ENCODE data around the gene VENTX. TPM values are rescaled to one million over a fixed set of nuclear protein-coding genes. Genes with fewer than 3 reads are reported as not detected.
A peak's percentile ranks its signal among the peaks of the same experiment; 100 is the strongest.

VENTX gene
- total RNA-seq, 1 experiment from 2014 or later: 28.0 TPM

DNA sequence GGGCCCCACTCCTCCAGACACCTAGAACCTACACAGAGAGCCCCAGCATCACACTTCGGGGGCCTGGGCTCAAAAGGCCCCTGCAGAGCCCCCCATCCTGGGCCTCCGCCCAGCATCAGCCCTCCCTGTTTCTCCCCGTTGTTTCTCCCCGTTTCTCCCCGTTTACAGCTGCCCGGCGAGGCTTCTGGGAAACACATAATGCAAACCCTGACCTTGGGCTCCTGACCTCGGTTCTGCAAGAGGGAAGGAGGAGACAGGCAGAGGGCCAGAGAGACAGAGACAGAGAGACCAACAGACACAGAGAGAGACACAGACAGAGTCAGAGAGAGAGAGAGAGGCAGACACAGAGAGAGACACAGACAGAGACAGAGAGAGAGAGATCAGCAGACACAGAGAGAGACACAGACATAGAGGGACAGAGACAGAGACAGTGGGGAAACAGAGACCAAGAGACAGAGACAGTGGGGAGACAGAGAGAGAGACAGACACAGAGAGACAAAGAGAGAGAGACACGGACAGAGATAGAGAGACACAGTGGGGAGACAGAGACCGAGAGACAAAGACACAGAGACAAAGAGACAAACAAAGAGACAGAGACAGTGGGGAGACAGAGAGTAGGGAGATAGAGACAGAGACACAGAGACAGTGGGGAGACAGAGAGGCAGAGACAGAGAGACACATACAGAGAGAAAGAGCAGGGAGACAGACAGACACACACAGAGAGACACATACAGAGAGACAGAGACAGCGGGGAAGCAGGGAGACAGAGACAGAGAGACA is 12.5 kb downstream of the VENTX start:
- no peaks in the 10 kb centered on the region for H3K36me3 Mint-ChIP-seq
- no peaks in the 10 kb centered on the region for H3K27me3 Mint-ChIP-seq (ENCODE audit: low read depth)
- ChIA-PET POLR2A (no interaction called here), CTCF (no interaction called here)
- TF ChIP-seq SMAD3 (CRISPR knock-in tag; IDR thresholded peaks at IDR 0.05; ENCODE audit: borderline replicate concordance) (no peak), ATF1 (CRISPR knock-in tag; IDR thresholded peaks at IDR 0.05) (no peak)
- TF ChIP-seq, protein P1, sequence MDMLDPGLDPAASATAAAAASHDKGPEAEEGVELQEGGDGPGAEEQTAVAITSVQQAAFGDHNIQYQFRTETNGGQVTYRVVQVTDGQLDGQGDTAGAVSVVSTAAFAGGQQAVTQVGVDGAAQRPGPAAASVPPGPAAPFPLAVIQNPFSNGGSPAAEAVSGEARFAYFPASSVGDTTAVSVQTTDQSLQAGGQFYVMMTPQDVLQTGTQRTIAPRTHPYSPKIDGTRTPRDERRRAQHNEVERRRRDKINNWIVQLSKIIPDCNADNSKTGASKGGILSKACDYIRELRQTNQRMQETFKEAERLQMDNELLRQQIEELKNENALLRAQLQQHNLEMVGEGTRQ (CRISPR knock-in tag; IDR thresholded peaks at IDR 0.05): no peak
- TF ChIP-seq, protein P2, sequence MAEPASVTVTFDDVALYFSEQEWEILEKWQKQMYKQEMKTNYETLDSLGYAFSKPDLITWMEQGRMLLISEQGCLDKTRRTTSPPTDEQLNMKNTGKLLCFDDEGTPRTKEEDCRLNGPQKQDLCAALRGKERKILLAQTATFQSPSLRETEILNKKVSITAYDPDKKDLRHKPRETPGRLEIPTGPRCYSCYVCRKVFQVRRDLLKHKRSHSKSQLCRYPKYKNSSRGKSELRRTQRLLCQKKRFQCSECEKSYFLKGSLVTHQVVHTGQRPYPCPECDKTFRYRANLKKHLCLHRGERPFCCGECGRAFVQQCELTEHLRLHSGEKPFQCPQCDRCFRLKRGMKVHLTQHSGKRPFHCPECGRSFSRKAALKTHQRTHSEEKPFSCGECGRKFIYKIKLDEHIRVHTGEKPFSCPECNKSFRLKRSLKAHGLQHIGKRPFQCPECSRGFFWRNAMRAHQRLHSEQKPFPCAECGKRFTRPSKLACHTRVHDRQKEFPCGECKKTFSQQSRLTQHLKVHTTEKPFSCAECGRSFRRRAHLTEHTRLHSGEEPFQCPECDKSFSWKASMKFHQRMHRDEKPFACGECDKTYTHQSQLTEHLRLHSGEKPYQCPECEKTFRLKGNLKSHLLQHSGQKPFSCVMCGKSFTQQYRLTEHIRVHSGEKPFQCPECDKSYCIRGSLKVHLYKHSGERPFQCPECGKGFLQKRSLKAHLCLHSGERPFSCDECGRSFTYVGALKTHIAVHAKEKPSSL (CRISPR knock-in tag; conservative IDR thresholded peaks at IDR 0.05): no peak
- H3K4me1 Mint-ChIP-seq: peaks cover 16% of the 10 kb centered on the region
- H3K27ac Mint-ChIP-seq: peak overlapping the region; percentile 8; the same call in 1 of the 2 replicates
- ATAC-seq (no peak), DNase-seq (ENCODE audit: low spot score) (no peak)
- H3K9me3 Mint-ChIP-seq: no peaks in the 10 kb centered on the region
- H3K4me3 Mint-ChIP-seq: no peak overlapping the region

DNA sequence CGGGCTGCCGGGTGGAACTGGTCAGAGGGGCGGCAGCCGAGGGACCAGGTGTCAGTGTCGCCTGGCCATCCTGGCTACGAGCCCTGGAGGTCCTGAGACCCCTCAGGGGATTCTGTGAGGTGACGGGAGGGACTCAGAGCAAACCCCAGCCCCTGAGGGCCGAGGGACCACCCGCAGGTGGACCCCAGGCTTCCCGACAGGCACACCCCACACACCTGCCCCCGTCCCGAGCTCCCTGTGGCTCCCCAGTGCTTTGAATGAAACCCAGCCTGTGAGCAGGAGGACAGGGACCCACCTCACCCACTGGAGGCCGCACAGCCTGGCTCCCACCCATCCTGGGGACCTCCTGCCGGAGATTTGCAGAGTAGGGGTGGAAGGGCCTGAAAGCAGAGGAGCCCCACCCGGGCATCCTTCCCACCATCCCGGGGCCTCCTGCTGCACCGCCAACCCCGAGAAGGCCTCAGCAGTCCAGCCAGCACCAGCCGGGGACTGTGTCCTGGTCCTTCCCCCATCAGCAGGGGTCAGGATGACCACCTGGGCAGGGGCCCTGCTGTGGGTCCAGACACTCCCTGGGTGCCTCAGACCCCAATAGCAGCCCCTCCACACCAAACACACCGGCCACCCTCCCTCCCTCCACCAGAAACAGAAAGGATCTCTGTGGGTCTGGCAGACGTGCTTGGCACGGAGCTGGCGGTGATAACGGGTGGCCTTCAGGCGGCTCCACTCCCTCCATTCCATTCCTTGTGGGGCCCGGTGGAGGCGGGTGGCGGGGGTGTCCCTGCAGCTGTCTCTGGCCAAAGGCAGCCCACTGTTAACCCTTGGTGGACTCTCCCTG is 13.9 kb downstream of the VENTX start:
- TF ChIP-seq, protein P3, sequence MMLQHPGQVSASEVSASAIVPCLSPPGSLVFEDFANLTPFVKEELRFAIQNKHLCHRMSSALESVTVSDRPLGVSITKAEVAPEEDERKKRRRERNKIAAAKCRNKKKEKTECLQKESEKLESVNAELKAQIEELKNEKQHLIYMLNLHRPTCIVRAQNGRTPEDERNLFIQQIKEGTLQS (CRISPR knock-in tag; conservative IDR thresholded peaks at IDR 0.05): no peak
- no peak for TF ChIP-seq MYBL2 (CRISPR knock-in tag; IDR thresholded peaks at IDR 0.05)
- TF ChIP-seq, protein P1 (CRISPR knock-in tag; IDR thresholded peaks at IDR 0.05): no peak
- H3K27ac Mint-ChIP-seq: peak overlapping the region; percentile 76; the same call in 1 of the 2 replicates
- no peak overlapping the region for H3K4me3 Mint-ChIP-seq
- POLR2A ChIA-PET: no interaction called here
- peaks cover 10% of the 10 kb centered on the region for H3K4me1 Mint-ChIP-seq
- CTCF ChIA-PET: no interaction called here
- DNase-seq (ENCODE audit: low spot score) (no peak), ATAC-seq (no peak)
- H3K27me3 Mint-ChIP-seq (ENCODE audit: low read depth): no peaks in the 10 kb centered on the region; the same call in 1 of the 2 replicates
- H3K36me3 Mint-ChIP-seq: no peaks in the 10 kb centered on the region
- no peaks in the 10 kb centered on the region for H3K9me3 Mint-ChIP-seq

DNA sequence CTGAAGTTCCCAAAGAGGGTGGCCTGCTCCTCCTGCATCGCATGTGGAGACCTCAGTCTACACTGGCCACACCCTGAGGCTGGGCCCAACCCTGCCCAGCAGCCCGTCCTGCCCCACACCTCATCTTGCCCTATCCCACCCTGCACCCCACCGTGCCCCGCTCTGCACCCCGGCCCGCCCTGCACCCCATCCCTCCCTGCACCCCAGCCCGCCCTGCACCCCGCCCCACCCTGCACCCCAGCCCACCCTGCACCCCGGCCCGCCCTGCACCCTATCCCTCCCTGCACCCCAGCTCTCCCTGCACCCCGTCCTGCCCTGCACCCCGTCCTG is 14.5 kb downstream of the VENTX start:
- ATAC-seq (no peak), DNase-seq (ENCODE audit: low spot score) (no peak)
- no peak overlapping the region for H3K4me3 Mint-ChIP-seq
- H3K36me3 Mint-ChIP-seq: no peaks in the 10 kb centered on the region
- POLR2A ChIA-PET: no interaction called here
- no peaks in the 10 kb centered on the region; the same call in 1 of the 2 replicates for H3K27me3 Mint-ChIP-seq (ENCODE audit: low read depth)
- peaks cover 10% of the 10 kb centered on the region for H3K4me1 Mint-ChIP-seq
- CTCF ChIA-PET: no interaction called here
- H3K9me3 Mint-ChIP-seq: no peaks in the 10 kb centered on the region
- H3K27ac Mint-ChIP-seq: no peak overlapping the region
- TF ChIP-seq, protein P4, sequence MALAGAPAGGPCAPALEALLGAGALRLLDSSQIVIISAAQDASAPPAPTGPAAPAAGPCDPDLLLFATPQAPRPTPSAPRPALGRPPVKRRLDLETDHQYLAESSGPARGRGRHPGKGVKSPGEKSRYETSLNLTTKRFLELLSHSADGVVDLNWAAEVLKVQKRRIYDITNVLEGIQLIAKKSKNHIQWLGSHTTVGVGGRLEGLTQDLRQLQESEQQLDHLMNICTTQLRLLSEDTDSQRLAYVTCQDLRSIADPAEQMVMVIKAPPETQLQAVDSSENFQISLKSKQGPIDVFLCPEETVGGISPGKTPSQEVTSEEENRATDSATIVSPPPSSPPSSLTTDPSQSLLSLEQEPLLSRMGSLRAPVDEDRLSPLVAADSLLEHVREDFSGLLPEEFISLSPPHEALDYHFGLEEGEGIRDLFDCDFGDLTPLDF (CRISPR knock-in tag; IDR thresholded peaks at IDR 0.05): no peak
- TF ChIP-seq, protein P5, sequence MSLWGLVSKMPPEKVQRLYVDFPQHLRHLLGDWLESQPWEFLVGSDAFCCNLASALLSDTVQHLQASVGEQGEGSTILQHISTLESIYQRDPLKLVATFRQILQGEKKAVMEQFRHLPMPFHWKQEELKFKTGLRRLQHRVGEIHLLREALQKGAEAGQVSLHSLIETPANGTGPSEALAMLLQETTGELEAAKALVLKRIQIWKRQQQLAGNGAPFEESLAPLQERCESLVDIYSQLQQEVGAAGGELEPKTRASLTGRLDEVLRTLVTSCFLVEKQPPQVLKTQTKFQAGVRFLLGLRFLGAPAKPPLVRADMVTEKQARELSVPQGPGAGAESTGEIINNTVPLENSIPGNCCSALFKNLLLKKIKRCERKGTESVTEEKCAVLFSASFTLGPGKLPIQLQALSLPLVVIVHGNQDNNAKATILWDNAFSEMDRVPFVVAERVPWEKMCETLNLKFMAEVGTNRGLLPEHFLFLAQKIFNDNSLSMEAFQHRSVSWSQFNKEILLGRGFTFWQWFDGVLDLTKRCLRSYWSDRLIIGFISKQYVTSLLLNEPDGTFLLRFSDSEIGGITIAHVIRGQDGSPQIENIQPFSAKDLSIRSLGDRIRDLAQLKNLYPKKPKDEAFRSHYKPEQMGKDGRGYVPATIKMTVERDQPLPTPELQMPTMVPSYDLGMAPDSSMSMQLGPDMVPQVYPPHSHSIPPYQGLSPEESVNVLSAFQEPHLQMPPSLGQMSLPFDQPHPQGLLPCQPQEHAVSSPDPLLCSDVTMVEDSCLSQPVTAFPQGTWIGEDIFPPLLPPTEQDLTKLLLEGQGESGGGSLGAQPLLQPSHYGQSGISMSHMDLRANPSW (CRISPR knock-in tag; conservative IDR thresholded peaks at IDR 0.05; ENCODE audit: low read depth): no peak
- TF ChIP-seq, protein P6, sequence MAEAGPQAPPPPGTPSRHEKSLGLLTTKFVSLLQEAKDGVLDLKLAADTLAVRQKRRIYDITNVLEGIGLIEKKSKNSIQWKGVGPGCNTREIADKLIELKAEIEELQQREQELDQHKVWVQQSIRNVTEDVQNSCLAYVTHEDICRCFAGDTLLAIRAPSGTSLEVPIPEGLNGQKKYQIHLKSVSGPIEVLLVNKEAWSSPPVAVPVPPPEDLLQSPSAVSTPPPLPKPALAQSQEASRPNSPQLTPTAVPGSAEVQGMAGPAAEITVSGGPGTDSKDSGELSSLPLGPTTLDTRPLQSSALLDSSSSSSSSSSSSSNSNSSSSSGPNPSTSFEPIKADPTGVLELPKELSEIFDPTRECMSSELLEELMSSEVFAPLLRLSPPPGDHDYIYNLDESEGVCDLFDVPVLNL (CRISPR knock-in tag; IDR thresholded peaks at IDR 0.05; ENCODE audit: borderline replicate concordance, low read depth): no peak
- no peak for TF ChIP-seq GABPB1 (CRISPR knock-in tag; IDR thresholded peaks at IDR 0.05)
- no peak for TF ChIP-seq ZNF423 (CRISPR knock-in tag; IDR thresholded peaks at IDR 0.05)
- no peak for TF ChIP-seq FOXP1 (CRISPR knock-in tag; IDR thresholded peaks at IDR 0.05; ENCODE audit: borderline replicate concordance)
- TF ChIP-seq, protein P7, sequence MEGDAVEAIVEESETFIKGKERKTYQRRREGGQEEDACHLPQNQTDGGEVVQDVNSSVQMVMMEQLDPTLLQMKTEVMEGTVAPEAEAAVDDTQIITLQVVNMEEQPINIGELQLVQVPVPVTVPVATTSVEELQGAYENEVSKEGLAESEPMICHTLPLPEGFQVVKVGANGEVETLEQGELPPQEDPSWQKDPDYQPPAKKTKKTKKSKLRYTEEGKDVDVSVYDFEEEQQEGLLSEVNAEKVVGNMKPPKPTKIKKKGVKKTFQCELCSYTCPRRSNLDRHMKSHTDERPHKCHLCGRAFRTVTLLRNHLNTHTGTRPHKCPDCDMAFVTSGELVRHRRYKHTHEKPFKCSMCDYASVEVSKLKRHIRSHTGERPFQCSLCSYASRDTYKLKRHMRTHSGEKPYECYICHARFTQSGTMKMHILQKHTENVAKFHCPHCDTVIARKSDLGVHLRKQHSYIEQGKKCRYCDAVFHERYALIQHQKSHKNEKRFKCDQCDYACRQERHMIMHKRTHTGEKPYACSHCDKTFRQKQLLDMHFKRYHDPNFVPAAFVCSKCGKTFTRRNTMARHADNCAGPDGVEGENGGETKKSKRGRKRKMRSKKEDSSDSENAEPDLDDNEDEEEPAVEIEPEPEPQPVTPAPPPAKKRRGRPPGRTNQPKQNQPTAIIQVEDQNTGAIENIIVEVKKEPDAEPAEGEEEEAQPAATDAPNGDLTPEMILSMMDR (IDR thresholded peaks at IDR 0.05): no peak
- TF ChIP-seq TP53 (CRISPR knock-in tag; IDR thresholded peaks at IDR 0.05): no peak
- TF ChIP-seq, protein P8, sequence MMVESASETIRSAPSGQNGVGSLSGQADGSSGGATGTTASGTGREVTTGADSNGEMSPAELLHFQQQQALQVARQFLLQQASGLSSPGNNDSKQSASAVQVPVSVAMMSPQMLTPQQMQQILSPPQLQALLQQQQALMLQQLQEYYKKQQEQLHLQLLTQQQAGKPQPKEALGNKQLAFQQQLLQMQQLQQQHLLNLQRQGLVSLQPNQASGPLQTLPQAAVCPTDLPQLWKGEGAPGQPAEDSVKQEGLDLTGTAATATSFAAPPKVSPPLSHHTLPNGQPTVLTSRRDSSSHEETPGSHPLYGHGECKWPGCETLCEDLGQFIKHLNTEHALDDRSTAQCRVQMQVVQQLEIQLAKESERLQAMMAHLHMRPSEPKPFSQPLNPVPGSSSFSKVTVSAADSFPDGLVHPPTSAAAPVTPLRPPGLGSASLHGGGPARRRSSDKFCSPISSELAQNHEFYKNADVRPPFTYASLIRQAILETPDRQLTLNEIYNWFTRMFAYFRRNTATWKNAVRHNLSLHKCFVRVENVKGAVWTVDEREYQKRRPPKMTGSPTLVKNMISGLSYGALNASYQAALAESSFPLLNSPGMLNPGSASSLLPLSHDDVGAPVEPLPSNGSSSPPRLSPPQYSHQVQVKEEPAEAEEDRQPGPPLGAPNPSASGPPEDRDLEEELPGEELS (CRISPR knock-in tag; IDR thresholded peaks at IDR 0.05): no peak
